Loucy (cell line): ENCODE data around the gene UBLCP1.

Experiments used
- H2AFZ ChIP-seq: fragments of 200-600 bp; sonication (generic); 2 replicates; pipeline ENCODE4 v1.6.0; 2016; ENCODE audit warnings: antibody characterized with exemption, mild to moderate bottlenecking, low read length, moderate library complexity
- H3F3A ChIP-seq: fragments of 200-600 bp; 2 replicates; pipeline ENCODE4 v1.6.0; 2016; ENCODE audit warnings: antibody characterized with exemption, low read depth, mild to moderate bottlenecking
- H3K27me3 ChIP-seq: fragments of 200-600 bp; sonication (generic); 2 replicates; pipeline ENCODE4 v1.6.1; 2014; ENCODE audit warnings: low read length, mild to moderate bottlenecking; ENCODE audit not compliant: insufficient read depth, poor library complexity, severe bottlenecking
- H3K36me3 ChIP-seq: fragments of 200-600 bp; sonication (generic); 2 replicates; pipeline ENCODE4 v1.6.1; 2016; ENCODE audit warnings: low read length; ENCODE audit not compliant: insufficient read depth
- H3K4me1 ChIP-seq: fragments of 200-600 bp; sonication (generic); 2 replicates; pipeline ENCODE4 v1.5.1; 2014; ENCODE audit warnings: low read length, mild to moderate bottlenecking; ENCODE audit not compliant: insufficient read depth, poor library complexity, severe bottlenecking
- H3K4me2 ChIP-seq: fragments of 200-600 bp; sonication (generic); 2 replicates; pipeline ENCODE4 v1.6.0; 2014; ENCODE audit warnings: antibody characterized with exemption, low read length, low read depth, mild to moderate bottlenecking; ENCODE audit not compliant: poor library complexity, severe bottlenecking
- H3K4me3 ChIP-seq: fragments of 200-600 bp; sonication (generic); 2 replicates; pipeline ENCODE4 v1.5.1; 2014; ENCODE audit warnings: low read length, mild to moderate bottlenecking, mixed read lengths; ENCODE audit not compliant: poor library complexity, severe bottlenecking
- H3K79me2 ChIP-seq: fragments of 200-600 bp; sonication (generic); 2 replicates; pipeline ENCODE4 v1.6.1; 2014; ENCODE audit warnings: low read length; ENCODE audit not compliant: insufficient read depth
- H3K9ac ChIP-seq: fragments of 200-600 bp; sonication (generic); 2 replicates; pipeline ENCODE4 v1.6.0; 2014; ENCODE audit warnings: mild to moderate bottlenecking, low read depth, low read length, moderate library complexity; ENCODE audit not compliant: poor library complexity, severe bottlenecking
- H3K9me2 ChIP-seq: fragments of 200-600 bp; sonication (generic); replicated peaks from 2 replicates; pipeline ENCODE4 v1.6.1; 2016; ENCODE audit warnings: low read depth, low read length, mixed read lengths
- H3K9me3 ChIP-seq: fragments of 200-600 bp; sonication (generic); 2 replicates; pipeline ENCODE4 v1.6.1; 2014; ENCODE audit warnings: mild to moderate bottlenecking, antibody characterized with exemption, low read length, low read depth; ENCODE audit not compliant: insufficient read depth
- H4K20me1 ChIP-seq: fragments of 200-600 bp; sonication (generic); 2 replicates; pipeline ENCODE4 v1.6.0; 2014; ENCODE audit warnings: antibody characterized with exemption, low read length, mild to moderate bottlenecking; ENCODE audit not compliant: insufficient read depth, poor library complexity, severe bottlenecking
- CTCF ChIP-seq: fragments of 200-600 bp; sonication (generic); conservative IDR thresholded peaks from 2 replicates; pipeline ENCODE4 v1.5.1; 2014; ENCODE audit warnings: mild to moderate bottlenecking, antibody characterized with exemption, low read length
- EZH2phosphoT487 ChIP-seq: fragments of 200-600 bp; IDR thresholded peaks from 2 replicates; pipeline ENCODE4 v1.6.1; 2018; ENCODE audit warnings: antibody characterized with exemption, mild to moderate bottlenecking, moderate library complexity, borderline replicate concordance

Gene UBLCP1

GRCh38 chr5:159244163-159244562 is 18.9 kb upstream of the UBLCP1 start:
- Histone ChIP-seq H3K79me2 (no peaks in the 10 kb centered on the region), H3K9me3 (no peaks in the 10 kb centered on the region), H3K9ac (no peak overlapping the region), H3K4me2 (no peak overlapping the region), H3K36me3 (no peaks in the 10 kb centered on the region), H3K9me2 (no peaks in the 10 kb centered on the region), H3F3A (no peaks in the 10 kb centered on the region), H2AFZ (no peak overlapping the region), H3K4me1 (peaks cover 11% of the 10 kb centered on the region), H3K4me3 (no peak overlapping the region), H3K27me3 (no peaks in the 10 kb centered on the region), H4K20me1 (no peaks in the 10 kb centered on the region)
- no peak for TF ChIP-seq EZH2phosphoT487
- no peak for TF ChIP-seq CTCF

GRCh38 chr5:159244890-159245289 is 18.2 kb upstream of the UBLCP1 start:
- Histone ChIP-seq H3K9ac (no peak overlapping the region), H3K4me1 (peaks cover 11% of the 10 kb centered on the region), H4K20me1 (no peaks in the 10 kb centered on the region), H3K27me3 (no peaks in the 10 kb centered on the region), H3K79me2 (no peaks in the 10 kb centered on the region), H3F3A (no peaks in the 10 kb centered on the region), H3K36me3 (no peaks in the 10 kb centered on the region), H3K9me2 (no peaks in the 10 kb centered on the region), H3K4me2 (no peak overlapping the region), H3K4me3 (no peak overlapping the region), H2AFZ (no peak overlapping the region), H3K9me3 (no peaks in the 10 kb centered on the region)
- TF ChIP-seq EZH2phosphoT487 (no peak), CTCF (no peak)

- Histone ChIP-seq H3K9me2 (no peaks in the 10 kb centered on the region), H3K27me3 (no peaks in the 10 kb centered on the region), H3K4me2 (no peak overlapping the region), H3K4me3 (no peak overlapping the region), H3K36me3 (no peaks in the 10 kb centered on the region), H2AFZ (no peak overlapping the region), H3K9ac (no peak overlapping the region), H3F3A (no peaks in the 10 kb centered on the region), H3K9me3 (no peaks in the 10 kb centered on the region), H4K20me1 (no peaks in the 10 kb centered on the region), H3K79me2 (no peaks in the 10 kb centered on the region), H3K4me1 (no peaks in the 10 kb centered on the region)
- TF ChIP-seq EZH2phosphoT487 (no peak), CTCF (no peak)
These were observed 13.9 kb upstream of the UBLCP1 start for GRCh38 chr5:159249158-159249557.
